Activated CD8-positive, alpha-beta T cell treated with anti-CD3 and anti-CD28 coated beads, Interleukin-2, amount 10 ng/mL, durations not matched to agents 7 days and 5 days (primary cell): ENCODE results near the gene SAMM50. TPM values are rescaled to one million over a fixed set of nuclear protein-coding genes. Genes with fewer than 3 reads are reported as not detected.

Experiments used
- ATAC-seq: fragments of 150-1000 bp; cut with Tn5 transposase; one replicate; pipeline ENCODE4 v1.10.0; 2021; ENCODE audit warnings: moderate library complexity
- CTCF ChIA-PET: fragments of 350-600 bp; sonication (Branson Sonifier 250); formaldehyde crosslinking; loops from one replicate; lab custom pipeline; 2021; ENCODE audit warnings: antibody characterized with exemption; lab: Charles Lee
- POLR2A ChIA-PET: fragments of 350-600 bp; sonication (Branson Sonifier 250); formaldehyde crosslinking; loops from one replicate; lab custom pipeline; 2021; ENCODE audit warnings: antibody characterized with exemption; lab: Charles Lee
- DNase-seq: peaks from one replicate; pipeline ENCODE4 v3.0.0-alpha.2; 2020
- H3K27ac Mint-ChIP-seq: one replicate; pipeline ENCODE4 v1.8.0; 2021; ENCODE audit warnings: mild to moderate bottlenecking, mixed read lengths
- H3K27me3 Mint-ChIP-seq: one replicate; pipeline ENCODE4 v1.8.0; 2021; ENCODE audit warnings: low read depth, mixed read lengths
- H3K36me3 Mint-ChIP-seq: one replicate; pipeline ENCODE4 v1.8.0; 2021; ENCODE audit warnings: low read depth, mixed read lengths
- H3K4me1 Mint-ChIP-seq: one replicate; pipeline ENCODE4 v1.8.0; 2021; ENCODE audit warnings: low read depth, mixed read lengths
- H3K4me3 Mint-ChIP-seq: one replicate; pipeline ENCODE4 v1.8.0; 2021; ENCODE audit warnings: mild to moderate bottlenecking, mixed read lengths
- H3K9me3 Mint-ChIP-seq: one replicate; pipeline ENCODE4 v1.8.0; 2022; ENCODE audit warnings: mixed read lengths; ENCODE audit not compliant: insufficient read depth
- total RNA-seq, 2 experiments: library from RNA; stranded (reverse); gene quantifications; one replicate each; pipeline ENCODE4 v1.2.3, GENCODE V29; 2021

The SAMM50 gene
- total RNA-seq, 2 experiments from 2014 or later, result 50.7 to 52.4 TPM

DNA sequence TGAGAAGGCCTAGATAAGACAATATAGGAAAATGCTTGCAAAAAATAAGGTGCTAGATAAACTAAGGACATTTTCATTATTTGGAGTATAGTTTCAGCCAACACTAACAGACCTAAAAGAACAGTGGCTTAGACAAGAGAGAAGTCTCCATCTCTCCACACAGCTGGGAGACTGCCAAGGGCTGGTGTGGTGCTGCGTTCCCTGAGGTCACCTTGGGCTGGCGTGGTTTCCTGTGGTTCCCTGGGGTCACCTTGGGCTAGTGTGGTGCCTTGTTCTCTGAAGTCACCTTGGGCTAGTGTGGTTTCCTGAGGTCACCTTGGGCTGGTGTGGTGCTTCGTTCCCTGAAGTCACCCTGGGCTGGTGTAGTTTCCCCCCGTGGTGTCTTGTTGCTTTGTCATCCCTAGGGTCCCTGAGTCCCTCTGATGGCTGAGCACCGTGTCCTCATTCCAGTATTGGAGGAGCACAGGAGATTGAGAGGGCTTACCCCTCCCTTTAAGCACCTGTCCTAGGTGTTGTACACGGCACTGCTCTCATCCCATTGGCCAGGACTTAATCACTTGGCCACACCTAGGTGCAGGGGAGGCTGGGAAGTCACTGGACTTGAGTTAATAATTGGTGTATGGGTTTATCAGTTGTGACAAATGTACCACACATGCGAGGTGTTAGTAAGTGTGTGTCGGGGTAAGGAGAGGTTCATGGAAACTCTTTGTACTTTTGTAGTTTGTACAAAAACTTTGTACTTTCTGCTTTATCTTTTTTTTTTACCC is 14.9 kb downstream of the SAMM50 start:
- peaks cover 11% of the 10 kb centered on the region for H3K4me1 Mint-ChIP-seq
- H3K36me3 Mint-ChIP-seq, result peaks cover 53% of the 10 kb centered on the region
- CTCF ChIA-PET, result no interaction called here
- POLR2A ChIA-PET, result no interaction called here
- DNase-seq (no peak), ATAC-seq (no peak)
- H3K27me3 Mint-ChIP-seq, result no peaks in the 10 kb centered on the region
- H3K4me3 Mint-ChIP-seq, result no peak overlapping the region
- no peak overlapping the region for H3K27ac Mint-ChIP-seq
- no peaks in the 10 kb centered on the region for H3K9me3 Mint-ChIP-seq

DNA sequence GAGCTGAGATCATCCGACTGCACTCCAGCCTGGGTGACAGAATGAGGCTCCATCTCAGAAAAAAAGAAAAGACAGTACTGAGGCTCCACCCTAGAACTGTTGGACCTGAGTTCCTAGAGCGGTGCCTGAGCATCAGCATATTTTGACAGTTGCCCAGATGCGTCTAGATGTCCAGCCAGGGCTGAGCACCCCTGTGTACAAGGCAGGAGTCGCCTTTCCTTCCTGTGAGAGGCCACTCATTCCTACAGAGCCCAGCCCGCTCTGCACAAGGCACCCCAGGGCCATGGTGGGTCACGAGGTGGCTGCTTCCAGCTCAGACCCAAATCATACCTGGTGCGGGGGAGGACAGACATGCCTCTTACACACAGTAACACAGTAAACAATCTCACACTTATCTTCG is 15.9 kb downstream of the SAMM50 start:
- ATAC-seq (no peak), DNase-seq (no peak)
- Mint-ChIP-seq H3K4me1 (peaks cover 11% of the 10 kb centered on the region), H3K36me3 (peaks cover 54% of the 10 kb centered on the region), H3K9me3 (no peaks in the 10 kb centered on the region), H3K27me3 (no peaks in the 10 kb centered on the region), H3K4me3 (no peak overlapping the region), H3K27ac (no peak overlapping the region)
- ChIA-PET POLR2A (no interaction called here), CTCF (interaction anchor here (0.7 to 1.3 kb wide), 2 partner anchors 25 to 175 kb away, joined by 3 to 4 read pairs; no protein-coding TSS in a partner anchor)

- ChIA-PET CTCF (no interaction called here), POLR2A (no interaction called here)
- Mint-ChIP-seq H3K27ac (no peak overlapping the region), H3K4me3 (no peak overlapping the region), H3K36me3 (peaks cover 53% of the 10 kb centered on the region), H3K4me1 (peaks cover 11% of the 10 kb centered on the region), H3K9me3 (no peaks in the 10 kb centered on the region), H3K27me3 (no peaks in the 10 kb centered on the region)
- no peak for DNase-seq
- no peak for ATAC-seq
Measured at GRCh38 chr22:43972931-43973462, 17.8 kb downstream of the SAMM50 start.

DNA sequence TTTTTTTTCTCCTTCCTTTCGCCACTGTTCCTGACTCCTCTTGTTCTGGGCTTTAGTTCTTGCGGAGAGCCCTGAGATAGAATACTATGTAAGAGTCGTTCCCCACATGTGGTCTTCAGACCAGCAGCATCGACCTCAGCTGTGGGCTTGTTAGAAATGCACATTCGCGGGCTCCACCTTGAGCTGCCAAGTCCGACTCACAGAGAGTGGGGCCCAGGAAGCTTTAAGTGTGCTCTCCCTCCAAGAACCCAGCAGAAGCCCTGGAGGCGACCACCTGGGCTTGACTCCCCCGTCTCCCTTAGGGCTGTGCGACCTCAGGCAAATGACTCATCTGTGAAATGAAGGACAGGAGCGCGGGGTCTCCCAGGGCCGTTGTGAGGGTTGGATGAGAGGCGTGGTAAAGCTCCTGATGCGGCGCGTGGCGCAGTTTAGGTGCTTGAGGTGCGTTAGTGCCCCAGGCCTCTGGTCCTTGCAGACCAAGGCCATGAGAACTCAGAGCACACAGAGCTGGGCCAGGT is 18.8 kb downstream of the SAMM50 start:
- H3K4me3 Mint-ChIP-seq, result no peak overlapping the region
- no peak for ATAC-seq
- H3K27ac Mint-ChIP-seq, result no peak overlapping the region
- H3K4me1 Mint-ChIP-seq, result peaks cover 11% of the 10 kb centered on the region
- ChIA-PET POLR2A (no interaction called here), CTCF (no interaction called here)
- no peaks in the 10 kb centered on the region for H3K27me3 Mint-ChIP-seq
- H3K9me3 Mint-ChIP-seq, result no peaks in the 10 kb centered on the region
- H3K36me3 Mint-ChIP-seq, result peaks cover 49% of the 10 kb centered on the region
- DNase-seq, result no peak

DNA sequence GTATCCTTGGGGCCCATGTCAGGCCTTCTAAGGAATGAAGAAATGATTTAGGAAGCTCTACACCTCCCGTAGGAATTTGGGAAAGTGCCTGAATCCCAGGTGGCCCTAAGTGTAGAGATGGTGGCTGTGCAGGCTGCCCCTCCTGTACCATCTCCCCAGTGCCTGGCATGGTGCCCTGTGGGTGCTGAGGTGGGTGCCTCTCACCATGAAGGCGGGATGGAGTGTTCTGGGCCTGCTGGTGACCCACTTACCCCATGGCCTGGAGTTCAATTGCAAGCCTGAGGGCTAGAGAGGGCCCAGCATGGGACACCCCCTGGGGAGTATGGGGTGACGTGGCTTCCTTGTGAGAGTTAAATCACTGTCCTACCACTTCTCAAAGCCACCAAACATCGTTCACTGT is 19.8 kb downstream of the SAMM50 start:
- Mint-ChIP-seq H3K27ac (no peak overlapping the region), H3K4me1 (peaks cover 2% of the 10 kb centered on the region), H3K36me3 (peaks cover 50% of the 10 kb centered on the region), H3K4me3 (no peak overlapping the region), H3K9me3 (no peaks in the 10 kb centered on the region), H3K27me3 (no peaks in the 10 kb centered on the region)
- ATAC-seq (no peak), DNase-seq (no peak)
- ChIA-PET CTCF (no interaction called here), POLR2A (no interaction called here)

DNA sequence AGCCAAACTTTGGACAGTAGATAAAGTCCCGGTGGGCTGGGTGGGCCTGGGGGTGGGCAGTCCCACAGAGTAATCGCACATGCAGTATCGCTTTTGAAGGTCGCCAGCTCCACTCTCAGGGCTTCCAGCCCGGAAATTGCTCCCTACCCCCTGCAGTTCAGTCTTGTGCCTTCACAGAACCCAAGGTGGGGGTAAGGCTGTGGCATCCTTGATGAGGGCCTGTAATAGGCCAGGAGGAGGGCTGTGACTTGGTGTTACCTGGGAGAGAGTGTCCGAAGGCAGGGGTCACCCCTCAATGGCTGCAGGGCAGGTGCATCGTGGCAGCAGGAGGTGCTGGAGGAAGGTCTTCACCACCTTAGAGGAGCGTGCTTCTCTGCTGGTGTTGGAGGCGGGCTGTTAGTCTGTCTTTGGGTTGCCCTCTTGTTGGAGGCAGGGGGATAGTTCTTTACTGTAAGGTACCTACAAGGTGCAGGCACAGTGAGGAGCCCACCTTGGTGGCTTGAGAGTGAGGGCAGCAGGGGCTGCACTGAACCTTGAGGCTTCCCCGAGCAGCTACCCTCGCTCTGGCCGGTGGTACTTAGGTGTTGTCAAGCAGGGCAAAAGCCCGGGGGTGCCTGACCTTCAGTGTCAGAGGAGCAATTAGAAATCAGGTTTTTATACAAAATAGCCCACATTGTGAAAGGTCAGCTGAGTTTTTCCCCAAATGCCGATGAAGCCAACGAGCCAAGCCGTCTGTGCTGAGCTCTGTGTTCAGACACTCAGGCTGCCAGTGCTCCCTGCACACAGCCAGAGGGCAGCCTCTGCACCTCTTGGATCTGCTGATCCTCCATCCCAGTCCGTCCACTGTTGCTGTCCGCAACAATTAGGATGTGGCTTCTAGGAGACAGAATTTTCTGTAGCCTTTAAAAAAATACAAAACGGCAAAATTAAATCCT is 21.9 kb downstream of the SAMM50 start:
- no peak for DNase-seq
- H3K36me3 Mint-ChIP-seq, result peaks cover 54% of the 10 kb centered on the region
- no peak for ATAC-seq
- no peak overlapping the region for H3K4me3 Mint-ChIP-seq
- H3K27me3 Mint-ChIP-seq, result no peaks in the 10 kb centered on the region
- no peaks in the 10 kb centered on the region for H3K4me1 Mint-ChIP-seq
- no peak overlapping the region for H3K27ac Mint-ChIP-seq
- no peaks in the 10 kb centered on the region for H3K9me3 Mint-ChIP-seq
- ChIA-PET CTCF (interaction anchor here (1.1 to 1.4 kb wide), 2 partner anchors 16 to 104 kb away, joined by 3 to 6 read pairs; no protein-coding TSS in a partner anchor), POLR2A (no interaction called here)

GRCh38 chr22:43978558-43978957 is 23.3 kb downstream of the SAMM50 start:
- H3K4me3 Mint-ChIP-seq, result no peak overlapping the region
- POLR2A ChIA-PET, result no interaction called here
- H3K27me3 Mint-ChIP-seq, result no peaks in the 10 kb centered on the region
- H3K36me3 Mint-ChIP-seq, result peaks cover 48% of the 10 kb centered on the region
- CTCF ChIA-PET, result no interaction called here
- no peak overlapping the region for H3K27ac Mint-ChIP-seq
- H3K9me3 Mint-ChIP-seq, result no peaks in the 10 kb centered on the region
- DNase-seq (no peak), ATAC-seq (no peak)
- no peaks in the 10 kb centered on the region for H3K4me1 Mint-ChIP-seq

- Mint-ChIP-seq H3K4me3 (no peak overlapping the region), H3K9me3 (no peaks in the 10 kb centered on the region), H3K27ac (no peak overlapping the region), H3K36me3 (peaks cover 53% of the 10 kb centered on the region), H3K4me1 (no peaks in the 10 kb centered on the region), H3K27me3 (no peaks in the 10 kb centered on the region)
- ATAC-seq (no peak), DNase-seq (no peak)
- ChIA-PET POLR2A (no interaction called here), CTCF (interaction anchor here (3.9 kb wide), 1 partner anchor 13 kb away, joined by 19 read pairs; no protein-coding TSS in a partner anchor)
Measured at GRCh38 chr22:43980579-43980978, 25.3 kb downstream of the SAMM50 start.

DNA sequence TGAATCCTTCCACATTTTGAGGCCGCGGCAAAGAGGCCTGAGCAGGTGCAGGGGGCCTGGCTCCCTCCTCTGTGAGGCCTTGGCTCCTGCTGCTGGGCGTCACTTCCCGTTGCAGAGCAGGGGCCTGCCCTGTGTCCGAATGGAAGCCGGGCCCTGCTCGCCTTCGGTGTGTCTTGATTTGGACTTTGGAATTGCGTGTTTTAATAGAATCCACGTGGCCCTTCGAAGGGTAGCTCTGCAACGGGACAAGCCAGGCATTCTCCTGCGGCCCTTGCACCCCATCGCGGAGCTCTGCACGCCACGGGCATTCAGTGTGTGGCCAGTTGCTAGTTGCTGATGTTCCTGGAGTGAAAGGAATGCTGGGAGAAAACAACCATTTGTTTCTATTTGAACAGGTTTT is 25.8 kb downstream of the SAMM50 start:
- Mint-ChIP-seq H3K27me3 (no peaks in the 10 kb centered on the region), H3K4me3 (no peak overlapping the region), H3K4me1 (no peaks in the 10 kb centered on the region), H3K36me3 (peaks cover 51% of the 10 kb centered on the region), H3K27ac (no peak overlapping the region), H3K9me3 (no peaks in the 10 kb centered on the region)
- no peak for DNase-seq
- ChIA-PET CTCF (interaction anchor here (3.5 to 3.9 kb wide), 2 partner anchors 12 to 104 kb away, joined by 12 to 19 read pairs; no protein-coding TSS in a partner anchor), POLR2A (no interaction called here)
- no peak for ATAC-seq

GRCh38 chr22:43983808-43984207 is 28.6 kb downstream of the SAMM50 start:
- no peaks in the 10 kb centered on the region for H3K4me1 Mint-ChIP-seq
- H3K27ac Mint-ChIP-seq, result no peak overlapping the region
- peaks cover 51% of the 10 kb centered on the region for H3K36me3 Mint-ChIP-seq
- no peaks in the 10 kb centered on the region for H3K9me3 Mint-ChIP-seq
- POLR2A ChIA-PET, result no interaction called here
- no peak overlapping the region for H3K4me3 Mint-ChIP-seq
- DNase-seq (no peak), ATAC-seq (no peak)
- CTCF ChIA-PET, result interaction anchor here (1.2 to 3.9 kb wide), 3 partner anchors 9 to 102 kb away, joined by 4 to 19 read pairs (median 12); no protein-coding TSS in a partner anchor
- no peaks in the 10 kb centered on the region for H3K27me3 Mint-ChIP-seq

DNA sequence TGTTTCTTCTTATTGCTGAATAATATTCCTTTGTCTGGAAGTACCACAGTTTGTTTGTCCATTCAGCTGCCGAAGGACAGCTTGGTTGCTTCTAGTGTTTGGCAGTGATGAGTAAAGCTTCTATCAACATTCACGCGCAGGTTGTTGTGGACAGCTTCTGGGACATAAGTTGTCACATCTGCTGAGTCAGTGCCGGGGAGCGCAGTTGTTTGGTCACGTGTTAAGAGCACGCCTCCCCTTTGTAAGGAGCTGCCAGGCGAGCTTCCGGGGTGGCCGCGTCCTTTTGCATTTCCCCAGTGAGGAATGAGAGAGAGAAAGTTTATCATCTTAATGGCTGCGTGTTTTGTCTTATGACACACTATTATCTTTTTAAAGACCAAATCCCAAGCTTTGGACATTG is 30.3 kb downstream of the SAMM50 start:
- POLR2A ChIA-PET, result no interaction called here
- peaks cover 44% of the 10 kb centered on the region for H3K36me3 Mint-ChIP-seq
- CTCF ChIA-PET, result interaction anchor here (0.8 to 1.4 kb wide), 2 partner anchors 8 to 100 kb away, joined by 3 to 4 read pairs; no protein-coding TSS in a partner anchor
- H3K27me3 Mint-ChIP-seq, result no peaks in the 10 kb centered on the region
- no peaks in the 10 kb centered on the region for H3K4me1 Mint-ChIP-seq
- no peak for ATAC-seq
- H3K27ac Mint-ChIP-seq, result no peak overlapping the region
- no peak for DNase-seq
- H3K4me3 Mint-ChIP-seq, result no peak overlapping the region
- no peaks in the 10 kb centered on the region for H3K9me3 Mint-ChIP-seq
